ENCODE measurements around the gene SCUBE3. TPM values are rescaled to one million over a fixed set of nuclear protein-coding genes. Genes with fewer than 3 reads are reported as not detected.

SCUBE3 gene
- total and polyA plus RNA-seq, 12 donors = 1.2 to 18.8 (median 8.4) TPM

DNA sequence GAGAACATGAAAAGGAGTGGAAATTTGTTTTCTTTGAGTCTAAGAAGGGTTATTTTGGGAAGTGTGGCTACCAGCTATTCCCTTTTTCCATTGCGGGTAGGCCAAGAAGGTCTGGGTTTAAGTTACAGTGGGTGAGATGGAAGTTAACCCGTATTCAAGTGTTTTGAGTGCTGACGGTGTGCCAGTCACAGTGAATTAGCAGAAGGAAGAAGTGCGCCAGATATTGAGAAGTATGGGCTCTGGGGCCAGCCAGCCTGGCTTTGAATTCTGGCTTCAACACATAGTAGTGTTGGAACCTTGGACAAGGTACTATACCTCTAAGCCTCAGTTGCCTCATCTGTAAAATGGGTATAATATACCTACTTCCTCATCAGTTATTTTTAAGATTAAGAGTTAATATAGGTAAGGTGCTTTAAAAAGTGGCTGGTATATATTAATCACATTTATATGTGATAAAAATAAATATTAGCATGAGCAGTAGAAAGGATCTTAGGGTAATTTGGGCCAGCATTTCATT is 62.0 kb downstream of the SCUBE3 start:
- peaks cover 0 to 14% (median 0%) of the 10 kb centered on the region in 9 donors for H3K36me3 ChIP-seq
- ATAC-seq (peak in 2 of 8 donors; percentile 12 to 16), DNase-seq (no peak)
- H3K27ac ChIP-seq = peak overlapping the region in 9 of 10 donors; percentile 38 to 72 (median 63)
- WGBS, 2 donors = 71 to 82% methylated on average over 4 of the region's 4 CpGs
- no peak overlapping the region for H3K4me3 ChIP-seq
- H3K9me3 ChIP-seq = no peaks in the 10 kb centered on the region
- intact Hi-C loops (cut with DNase I) = no loop called here
- TF ChIP-seq, protein P1, sequence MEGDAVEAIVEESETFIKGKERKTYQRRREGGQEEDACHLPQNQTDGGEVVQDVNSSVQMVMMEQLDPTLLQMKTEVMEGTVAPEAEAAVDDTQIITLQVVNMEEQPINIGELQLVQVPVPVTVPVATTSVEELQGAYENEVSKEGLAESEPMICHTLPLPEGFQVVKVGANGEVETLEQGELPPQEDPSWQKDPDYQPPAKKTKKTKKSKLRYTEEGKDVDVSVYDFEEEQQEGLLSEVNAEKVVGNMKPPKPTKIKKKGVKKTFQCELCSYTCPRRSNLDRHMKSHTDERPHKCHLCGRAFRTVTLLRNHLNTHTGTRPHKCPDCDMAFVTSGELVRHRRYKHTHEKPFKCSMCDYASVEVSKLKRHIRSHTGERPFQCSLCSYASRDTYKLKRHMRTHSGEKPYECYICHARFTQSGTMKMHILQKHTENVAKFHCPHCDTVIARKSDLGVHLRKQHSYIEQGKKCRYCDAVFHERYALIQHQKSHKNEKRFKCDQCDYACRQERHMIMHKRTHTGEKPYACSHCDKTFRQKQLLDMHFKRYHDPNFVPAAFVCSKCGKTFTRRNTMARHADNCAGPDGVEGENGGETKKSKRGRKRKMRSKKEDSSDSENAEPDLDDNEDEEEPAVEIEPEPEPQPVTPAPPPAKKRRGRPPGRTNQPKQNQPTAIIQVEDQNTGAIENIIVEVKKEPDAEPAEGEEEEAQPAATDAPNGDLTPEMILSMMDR (IDR thresholded peaks at IDR 0.05) = no peak
- peaks cover 7 to 35% (median 24%) of the 10 kb centered on the region in 9 donors for H3K4me1 ChIP-seq
- H3K27me3 ChIP-seq = no peaks in the 10 kb centered on the region

DNA sequence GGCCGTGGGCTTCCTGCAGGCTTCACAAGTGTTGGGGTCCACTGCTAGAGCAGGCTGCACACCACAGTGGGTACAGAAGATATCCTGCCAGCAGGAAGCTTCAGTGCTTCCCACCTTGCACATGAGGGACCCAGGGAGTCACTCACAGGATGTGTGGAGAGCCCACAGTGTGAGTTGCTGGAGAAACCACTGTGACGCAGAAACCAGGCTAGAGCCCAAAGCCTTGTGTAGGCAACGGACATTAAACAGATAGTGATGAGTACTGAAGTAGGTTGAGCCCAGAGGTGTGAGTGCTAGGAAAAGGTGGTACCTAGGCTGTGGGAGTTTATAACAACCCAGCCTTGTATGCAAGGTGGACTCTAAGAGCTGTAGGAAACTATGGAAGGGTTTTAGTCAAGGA is 65.0 kb downstream of the SCUBE3 start:
- WGBS, 2 donors = 74 to 85% methylated on average over 3 of the region's 3 CpGs

DNA sequence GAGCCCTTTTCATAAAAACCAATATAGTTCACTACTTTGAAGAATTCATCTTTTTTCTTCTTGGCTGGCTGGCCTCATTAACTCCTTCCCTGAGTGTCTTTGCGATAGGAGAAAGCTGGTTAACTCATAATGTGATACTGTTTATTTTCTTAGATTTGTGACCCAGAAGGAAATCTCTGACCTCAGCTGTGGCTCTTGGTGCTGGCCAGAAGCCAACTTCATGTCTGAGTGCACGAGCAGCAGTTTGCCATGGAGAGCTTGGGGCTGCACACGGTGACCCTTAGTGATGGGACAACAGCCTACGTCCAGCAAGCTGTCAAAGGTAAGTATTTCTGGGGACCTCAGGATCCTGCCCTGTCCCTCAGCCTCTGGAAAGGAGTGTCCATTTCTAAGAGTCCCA is 67.1 kb downstream of the SCUBE3 start:
- no peak for DNase-seq
- intact Hi-C loops (cut with DNase I) = no loop called here
- peaks cover 0 to 53% (median 36%) of the 10 kb centered on the region in 9 donors for H3K36me3 ChIP-seq

More for the DNA sequence above, 65.0 kb downstream of the SCUBE3 start:
- H3K4me3 ChIP-seq = no peak overlapping the region
- intact Hi-C loops (cut with DNase I) = no loop called here
- TF ChIP-seq, protein P1 (IDR thresholded peaks at IDR 0.05) = no peak
- no peaks in the 10 kb centered on the region for H3K27me3 ChIP-seq
- peaks cover 7 to 45% (median 29%) of the 10 kb centered on the region in 9 donors for H3K4me1 ChIP-seq
- H3K9me3 ChIP-seq = no peaks in the 10 kb centered on the region
- ATAC-seq (peak in 3 of 8 donors; percentile 38 to 56 (median 47)), DNase-seq (no peak)
- peaks cover 0 to 31% (median 18%) of the 10 kb centered on the region in 9 donors for H3K36me3 ChIP-seq
- H3K27ac ChIP-seq = no peak overlapping the region

DNA sequence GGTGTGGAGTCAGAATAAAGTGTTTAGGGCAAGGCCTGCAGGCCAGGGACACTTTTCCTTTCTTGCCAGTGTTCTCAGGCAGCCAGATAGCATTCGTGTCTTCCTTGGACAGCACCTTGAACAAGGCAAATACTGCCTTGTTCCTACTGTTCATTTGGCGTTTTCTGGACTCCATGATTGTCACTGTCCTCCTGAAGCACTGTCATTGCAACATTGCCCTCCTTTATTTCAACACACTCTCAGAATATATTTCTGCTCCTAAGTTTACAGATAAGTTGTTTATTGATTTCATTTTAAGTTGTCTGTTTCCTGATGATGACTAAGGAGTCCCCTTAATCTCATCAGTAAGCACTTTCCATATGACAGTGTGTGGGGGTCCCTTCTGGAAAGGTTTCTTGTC is 68.7 kb downstream of the SCUBE3 start:
- TF ChIP-seq, protein P1 (IDR thresholded peaks at IDR 0.05) = no peak
- Histone ChIP-seq H3K27ac (no peak overlapping the region), H3K9me3 (no peaks in the 10 kb centered on the region), H3K36me3 (peaks cover 0 to 68% (median 51%) of the 10 kb centered on the region in 9 donors), H3K4me1 (peaks cover 0 to 17% (median 7%) of the 10 kb centered on the region in 9 donors), H3K4me3 (no peak overlapping the region), H3K27me3 (no peaks in the 10 kb centered on the region)
- ATAC-seq = no peak
- intact Hi-C loops (cut with DNase I) = no loop called here
- DNase-seq = no peak
- WGBS, 2 donors = 85 to 96% methylated on average over 2 of the region's 2 CpGs

More for the DNA sequence above, 67.1 kb downstream of the SCUBE3 start:
- peaks cover 0 to 23% (median 11%) of the 10 kb centered on the region in 9 donors for H3K4me1 ChIP-seq
- no peaks in the 10 kb centered on the region for H3K27me3 ChIP-seq
- peak in 1 of 8 donors; percentile 25 for ATAC-seq
- H3K9me3 ChIP-seq = no peaks in the 10 kb centered on the region
- no peak overlapping the region for H3K27ac ChIP-seq
- TF ChIP-seq, protein P1 (IDR thresholded peaks at IDR 0.05) = no peak
- 39 to 51% methylated on average over 4 of the region's 4 CpGs for WGBS, 2 donors
- H3K4me3 ChIP-seq = no peak overlapping the region
